Cardiac fibroblast (primary cell): Measurements from ENCODE around the gene P4HA2.
A peak's percentile ranks its signal among the peaks of the same experiment; 100 is the strongest.

ENCODE experiments used
- DNase-seq, 2 donors: peaks; one replicate each; pipeline versions ENCODE4 v3.0.0 to v3.0.0-alpha.2; 2010; ENCODE audit warnings: low read depth in 2 of 2
- H3K4me3 ChIP-seq, 2 donors: replicated peaks in 1 of 2; 1 replicate in 1 of 2; 2 replicates in 1 of 2; pipeline ENCODE4 v1.5.1; 2011; ENCODE audit warnings: low read depth in 2 of 2, low read length in 2 of 2, mild to moderate bottlenecking in 2 of 2, moderate library complexity in 1 of 2
- TF ChIP-seq, protein P1 (sequence below): IDR thresholded peaks from one replicate; pipeline ENCODE4 v1.5.1; 2011; ENCODE audit warnings: low read depth, mild to moderate bottlenecking, low read length, inconsistent platforms

The P4HA2 gene

DNA sequence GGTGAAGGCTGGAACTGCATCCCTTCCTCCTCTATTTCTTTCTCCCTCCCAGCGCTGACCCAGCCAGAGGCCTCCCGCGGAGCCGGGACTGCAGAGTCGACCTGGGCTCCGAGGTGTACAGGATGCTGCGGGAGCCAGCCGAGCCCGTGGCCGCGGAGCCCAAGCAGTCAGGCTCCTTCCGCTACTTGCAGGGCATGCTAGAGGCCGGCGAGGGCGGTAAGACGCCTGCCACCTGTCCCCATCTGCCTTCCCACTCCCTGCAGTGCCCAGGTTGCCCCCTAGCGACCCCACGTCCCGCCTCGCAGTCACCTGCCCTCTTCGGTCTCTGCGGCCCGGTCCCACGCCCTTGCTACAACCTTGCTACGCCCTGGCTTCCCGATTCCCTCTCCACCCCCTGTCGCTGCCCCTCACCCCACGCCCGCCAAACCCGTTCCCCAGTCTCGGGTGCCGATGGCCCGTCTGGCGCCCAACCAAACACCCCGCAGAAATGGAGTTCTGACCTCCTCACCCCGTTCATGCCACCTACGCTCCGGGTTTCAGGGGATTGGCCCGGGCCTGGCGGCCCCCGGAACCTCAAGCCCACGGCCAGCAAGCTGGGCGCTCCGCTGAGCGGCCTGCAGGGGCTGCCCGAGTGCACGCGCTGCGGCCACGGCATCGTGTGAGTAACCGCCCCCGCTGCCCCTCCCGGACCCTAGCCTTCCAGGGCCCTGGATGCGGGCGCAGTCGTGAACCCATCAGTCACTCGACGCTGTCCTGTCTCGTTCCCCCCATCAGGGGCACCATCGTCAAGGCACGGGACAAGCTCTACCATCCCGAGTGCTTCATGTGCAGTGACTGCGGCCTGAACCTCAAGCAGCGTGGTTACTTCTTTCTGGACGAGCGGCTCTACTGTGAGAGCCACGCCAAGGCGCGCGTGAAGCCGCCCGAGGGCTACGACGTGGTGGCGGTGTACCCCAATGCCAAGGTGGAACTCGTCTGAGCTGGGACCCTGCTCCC is 43.9 kb upstream of the P4HA2 start:
- DNase-seq = no peak
- no peak overlapping the region for H3K4me3 ChIP-seq
- TF ChIP-seq, protein P1, sequence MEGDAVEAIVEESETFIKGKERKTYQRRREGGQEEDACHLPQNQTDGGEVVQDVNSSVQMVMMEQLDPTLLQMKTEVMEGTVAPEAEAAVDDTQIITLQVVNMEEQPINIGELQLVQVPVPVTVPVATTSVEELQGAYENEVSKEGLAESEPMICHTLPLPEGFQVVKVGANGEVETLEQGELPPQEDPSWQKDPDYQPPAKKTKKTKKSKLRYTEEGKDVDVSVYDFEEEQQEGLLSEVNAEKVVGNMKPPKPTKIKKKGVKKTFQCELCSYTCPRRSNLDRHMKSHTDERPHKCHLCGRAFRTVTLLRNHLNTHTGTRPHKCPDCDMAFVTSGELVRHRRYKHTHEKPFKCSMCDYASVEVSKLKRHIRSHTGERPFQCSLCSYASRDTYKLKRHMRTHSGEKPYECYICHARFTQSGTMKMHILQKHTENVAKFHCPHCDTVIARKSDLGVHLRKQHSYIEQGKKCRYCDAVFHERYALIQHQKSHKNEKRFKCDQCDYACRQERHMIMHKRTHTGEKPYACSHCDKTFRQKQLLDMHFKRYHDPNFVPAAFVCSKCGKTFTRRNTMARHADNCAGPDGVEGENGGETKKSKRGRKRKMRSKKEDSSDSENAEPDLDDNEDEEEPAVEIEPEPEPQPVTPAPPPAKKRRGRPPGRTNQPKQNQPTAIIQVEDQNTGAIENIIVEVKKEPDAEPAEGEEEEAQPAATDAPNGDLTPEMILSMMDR = no peak

DNA sequence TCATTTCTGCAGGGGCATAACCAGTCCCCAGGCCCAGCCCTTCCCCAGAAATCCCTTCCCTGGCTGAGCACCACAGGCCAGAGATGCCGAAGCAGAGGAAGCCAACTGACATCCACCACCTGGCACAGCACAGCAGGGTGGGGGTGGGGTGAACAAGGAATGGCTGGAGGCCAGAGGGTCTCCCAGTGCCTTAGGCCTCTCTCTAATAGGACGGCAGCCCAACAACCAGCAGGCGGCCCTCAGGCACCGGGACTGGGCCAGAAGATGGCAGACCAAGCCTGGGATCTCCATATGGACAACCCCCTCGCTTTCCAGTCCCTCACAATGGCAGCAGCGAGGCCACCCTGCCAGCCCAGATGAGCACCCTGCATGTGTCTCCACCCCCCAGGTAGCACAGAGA is 43.1 kb upstream of the P4HA2 start:
- no peak for DNase-seq
- TF ChIP-seq, protein P1 = no peak

DNA sequence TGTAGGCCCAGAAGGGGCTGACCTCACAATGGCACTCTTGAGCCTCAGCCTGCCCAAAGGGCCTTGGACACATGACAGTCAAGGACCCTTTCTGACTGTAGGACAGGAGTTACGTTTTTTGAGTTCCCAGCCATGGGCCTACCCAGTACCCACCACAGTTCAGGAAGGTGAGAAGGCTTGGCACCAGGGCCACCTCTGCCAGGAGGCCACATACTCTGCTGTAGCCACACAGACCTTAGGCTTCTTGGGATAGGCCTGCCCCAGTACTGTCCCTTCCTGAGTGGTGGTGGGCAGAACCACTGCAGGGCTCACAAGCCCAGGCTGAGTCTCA is 42.6 kb upstream of the P4HA2 start:
- DNase-seq = no peak
- no peak overlapping the region for H3K4me3 ChIP-seq
- TF ChIP-seq, protein P1 = no peak

More for the DNA sequence above, 43.1 kb upstream of the P4HA2 start:
- H3K4me3 ChIP-seq = no peak overlapping the region

DNA sequence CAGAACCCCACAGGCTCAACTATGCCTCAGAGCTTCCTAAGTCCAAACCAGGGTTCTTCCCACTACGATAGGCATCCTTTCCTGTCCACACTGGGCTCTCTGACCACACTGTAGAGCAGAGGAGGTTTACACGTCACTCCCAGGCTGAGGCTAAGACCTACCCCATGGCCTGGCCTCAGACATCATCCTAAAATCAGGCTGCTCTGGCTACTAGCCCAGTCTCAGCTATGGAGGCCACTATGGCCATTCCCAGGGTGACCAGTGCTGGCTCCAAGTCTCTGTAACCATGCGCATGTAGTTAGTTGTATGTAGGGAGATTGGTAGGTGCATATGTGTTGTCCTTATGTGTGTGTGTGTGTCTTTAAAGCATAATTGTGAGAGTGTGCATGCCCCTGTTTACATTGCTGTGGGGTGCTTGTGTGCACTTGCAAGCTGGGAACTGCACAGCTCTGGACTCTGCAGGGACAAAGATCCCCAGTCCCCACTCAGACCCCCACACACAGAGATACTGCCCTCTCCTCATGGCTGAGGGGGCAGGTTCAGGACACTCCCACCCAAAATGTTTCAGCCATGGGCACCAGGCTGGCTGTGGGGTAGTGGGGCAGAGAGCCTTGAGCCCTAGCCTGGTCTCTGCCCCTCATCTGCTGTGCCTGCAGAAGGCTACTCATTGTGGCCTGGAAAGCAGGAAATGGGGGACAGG is 42.1 kb upstream of the P4HA2 start:
- TF ChIP-seq, protein P1 = no peak
- H3K4me3 ChIP-seq = no peak overlapping the region
- DNase-seq = no peak

DNA sequence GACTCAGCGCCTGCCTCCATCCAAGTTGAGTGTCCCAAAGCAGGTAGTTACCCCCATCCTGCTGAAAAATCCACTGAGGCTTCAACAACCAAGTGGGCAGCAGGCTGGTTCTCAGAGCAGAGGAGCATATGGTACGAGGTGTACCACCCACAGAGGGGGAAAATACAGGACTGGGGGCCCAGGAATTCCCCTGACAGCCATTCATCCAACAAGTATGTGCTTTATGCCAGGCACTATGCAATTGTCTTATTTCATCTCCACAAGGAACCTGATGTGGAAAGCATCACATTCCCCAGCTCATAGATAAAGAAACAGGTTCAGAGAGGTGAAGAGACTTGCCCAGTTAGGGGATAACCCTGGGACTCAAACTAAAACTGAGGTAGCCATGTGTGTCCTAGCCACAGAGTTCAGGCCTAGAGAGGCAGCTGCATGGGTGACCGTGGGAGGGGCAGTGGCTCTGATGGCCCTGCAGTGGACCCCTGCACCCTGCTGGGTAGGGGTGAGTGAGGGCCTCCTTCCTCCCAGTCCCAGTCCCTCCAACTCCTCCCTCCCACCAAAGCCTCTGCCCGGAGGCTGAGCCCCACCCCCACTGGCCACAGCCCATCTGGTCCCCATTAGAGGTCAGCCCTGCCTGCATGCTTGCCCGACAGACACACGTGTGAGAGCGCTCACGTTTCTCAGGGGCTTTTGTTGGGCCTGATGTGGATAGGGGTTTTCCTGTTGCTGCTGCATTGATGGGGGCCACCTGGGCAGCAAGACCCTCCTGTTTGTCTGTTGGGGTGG is 41.3 kb upstream of the P4HA2 start:
- H3K4me3 ChIP-seq = no peak overlapping the region
- peak in 1 of 2 donors; percentile 27 for DNase-seq
- TF ChIP-seq, protein P1 = no peak

DNA sequence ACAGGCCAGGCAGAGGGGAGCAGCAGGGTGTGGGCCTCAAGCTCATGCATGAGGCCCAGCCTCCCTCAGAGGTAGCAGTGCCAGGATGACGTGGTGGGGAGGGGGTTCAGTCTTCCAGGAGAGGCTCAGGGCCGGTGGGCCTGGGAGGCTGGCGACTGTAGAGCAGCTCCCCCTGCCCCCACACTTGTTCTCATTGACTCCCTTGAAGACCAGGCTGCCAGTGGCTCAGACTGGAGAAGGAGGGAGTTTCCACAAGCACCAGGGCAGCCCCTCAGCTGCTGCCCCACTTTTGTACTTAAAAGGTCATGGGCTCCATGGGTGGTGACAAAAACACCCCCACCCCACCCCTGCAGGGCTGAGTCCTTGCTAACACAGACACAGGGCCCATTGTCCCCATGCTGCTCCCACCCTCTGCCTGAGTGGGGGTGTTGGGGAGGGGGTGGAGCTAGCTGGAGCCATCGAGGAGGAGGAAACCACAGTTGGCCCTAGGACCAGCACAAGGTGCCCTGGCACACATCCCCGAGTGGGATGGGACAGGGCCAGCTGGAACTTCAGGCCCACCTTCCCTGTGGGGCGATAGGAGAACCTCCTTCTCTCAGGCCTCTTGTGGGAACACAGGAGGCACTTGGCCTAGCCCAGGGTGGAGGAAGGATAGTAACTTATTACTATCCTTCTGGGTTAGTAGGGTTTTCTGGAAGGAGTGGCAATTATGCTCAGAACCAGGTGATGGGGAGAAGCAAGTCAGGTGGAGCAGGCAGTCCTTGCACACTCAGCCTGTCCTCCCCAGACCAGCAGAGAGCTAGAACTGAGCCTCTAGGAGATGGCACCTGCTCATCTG is 40.5 kb upstream of the P4HA2 start:
- DNase-seq = no peak
- no peak overlapping the region for H3K4me3 ChIP-seq
- TF ChIP-seq, protein P1 = no peak
